Pancreas (tissue), 10 donors: ENCODE results near the gene CCM2. TPM values are rescaled to one million over a fixed set of nuclear protein-coding genes. Genes with fewer than 3 reads are reported as not detected.

Source experiments
- ATAC-seq, 4 donors: fragments of 200-7000 bp; cut with Tn5 transposase; one replicate each; pipeline versions ENCODE4 v1.8.0 to v1.9.1; 2020; ENCODE audit warnings: mild to moderate bottlenecking in 4 of 4, moderate library complexity in 4 of 4
- DNase-seq, 6 donors: peaks; one replicate each; pipeline ENCODE4 v3.0.0-alpha.2; 2020
- FAIRE-seq: peaks from 2 replicates; lab custom pipeline; 2012; peaks lifted over from hg19 to GRCh38; lab: Jason Lieb, UNC
- H3K27ac ChIP-seq, 4 donors: fragments of 200-600 bp; sonication (generic); 1 replicate in 3 of 4; 2 replicates in 1 of 4; pipeline versions ENCODE4 v1.5.0 to v1.8.0; 2020
- H3K27me3 ChIP-seq, 4 donors: fragments of 200-600 bp; one replicate each; pipeline ENCODE4 v1.8.0; 2021
- H3K36me3 ChIP-seq, 3 donors: fragments of 200-600 bp; sonication (generic) in 1 of 3; one replicate each; pipeline versions ENCODE4 v1.5.0 to v1.8.0; 2020 to 2021
- H3K4me1 ChIP-seq, 3 donors: fragments of 200-600 bp; one replicate each; pipeline ENCODE4 v1.8.0; 2021
- H3K4me3 ChIP-seq, 4 donors: fragments of 200-600 bp; sonication (generic) in 2 of 4; one replicate each; pipeline versions ENCODE4 v1.5.0 to v1.8.0; 2020 to 2021
- H3K9me3 ChIP-seq, 4 donors: fragments of 200-600 bp; one replicate each; pipeline ENCODE4 v1.8.0; 2021
- CTCF ChIP-seq, 4 donors: fragments of 200-600 bp; sonication (generic) in 3 of 4; IDR thresholded peaks; one replicate each; pipeline versions ENCODE4 v1.5.0 to v1.8.0; 2021; ENCODE audit warnings: antibody characterized with exemption in 4 of 4
- WGBS, 2 donors: extraction: QIAGEN DNeasy Blood & Tissue Kit; methylation state at CpG; one replicate each; pipeline ENCODE4 v1.1.7; 2013; 5-methylcytosine and 5-hydroxymethylcytosine counted together
- intact Hi-C, 3 donors: fragments of 100-400 bp; cut with DNase I; formaldehyde crosslinking; loops; one replicate each; pipeline versions ENCODE4 v1.11.1 to v1.14.2; 2022
- polyA plus RNA-seq, 2 donors: library from polyadenylated mRNA; stranded (reverse); fragments of 200-250 nt; gene quantifications; one replicate each; pipeline ENCODE4 v1.2.3, GENCODE V29; 2013
- total RNA-seq, 6 donors: library from RNA; stranded (reverse); fragmentation: NEBNext Ultra II Directional in 4 of 6; extraction: Animal tissue kit (Norgen Biotek cat#: 25700) in 4 of 6; gene quantifications; one replicate each; pipeline versions ENCODE4 v1.2.1 to v1.2.4, GENCODE V29; 2021 to 2023
- donor health status: healthy with polysubstance abuse.
- donor health status: DM: no; HTN: no; CAD: no; lungs with moderate emphysema.
- donor health status: DM: no; HTN: no; CAD: no.
- donor health status: control.
- donor health status: control.
- donor health status: Bipolar disorder and iron deficiency.
- donor health status: DM: yes; HTN: yes; CAD: no.
- donor health status: DM: no; HTN: no; CAD: no.
- donor health status: DM: no; HTN: no; CAD: no.
- donor health status: DM: yes; HTN: yes; CAD: no.

The CCM2 gene
- total and polyA plus RNA-seq, 8 donors: 13.4 to 33.7 (median 16.5) TPM

- FAIRE-seq (no peak), ATAC-seq (no peak), DNase-seq (no peak)
- intact Hi-C loops: no loop called here
- Histone ChIP-seq H3K36me3 (no peaks in the 10 kb centered on the region), H3K27me3 (peaks cover 0 to 5% (median 0%) of the 10 kb centered on the region in 4 donors), H3K4me1 (peaks cover 0 to 6% (median 0%) of the 10 kb centered on the region in 3 donors), H3K9me3 (no peaks in the 10 kb centered on the region), H3K27ac (no peak overlapping the region), H3K4me3 (no peak overlapping the region)
- no peak for TF ChIP-seq CTCF (IDR thresholded peaks at IDR 0.05)
- WGBS, 2 donors: 92 to 93% methylated on average over 12 to 16 of the region's 16 CpGs
These were observed 34.5 kb upstream of the CCM2 start for GRCh38 chr7:44965441-44965903.

- 85 to 89% methylated on average over 18 of the region's 18 CpGs for WGBS, 2 donors
- Histone ChIP-seq H3K27ac (no peak overlapping the region), H3K4me1 (peaks cover 0 to 6% (median 0%) of the 10 kb centered on the region in 3 donors), H3K4me3 (no peak overlapping the region), H3K27me3 (peaks cover 0 to 5% (median 0%) of the 10 kb centered on the region in 4 donors), H3K36me3 (no peaks in the 10 kb centered on the region), H3K9me3 (no peaks in the 10 kb centered on the region)
- DNase-seq: no peak
- intact Hi-C loops: no loop called here
- ATAC-seq: no peak
- no peak for TF ChIP-seq CTCF (IDR thresholded peaks at IDR 0.05)
- FAIRE-seq: no peak
These were observed 33.9 kb upstream of the CCM2 start for GRCh38 chr7:44965937-44966730.

- Histone ChIP-seq H3K36me3 (no peaks in the 10 kb centered on the region), H3K4me1 (peaks cover 0 to 6% (median 0%) of the 10 kb centered on the region in 3 donors), H3K27me3 (peaks cover 0 to 5% (median 0%) of the 10 kb centered on the region in 4 donors), H3K27ac (no peak overlapping the region), H3K4me3 (no peak overlapping the region), H3K9me3 (no peaks in the 10 kb centered on the region)
- intact Hi-C loops: no loop called here
- WGBS, 2 donors: 80 to 88% methylated on average over 9 of the region's 9 CpGs
- ATAC-seq: no peak
- FAIRE-seq: no peak
- no peak for TF ChIP-seq CTCF (IDR thresholded peaks at IDR 0.05)
- DNase-seq: peak in 1 of 6 donors; percentile 35
These were observed 33.1 kb upstream of the CCM2 start for GRCh38 chr7:44966731-44967538.

- peak in 3 of 4 donors; percentile 25 to 77 (median 55) for ATAC-seq
- intact Hi-C loops: loop anchor here in 1 of 3 donors (2.0 kb wide), 1 partner anchor 167 kb away; no protein-coding TSS in a partner anchor
- no peak for FAIRE-seq
These were observed 32.2 kb upstream of the CCM2 start for GRCh38 chr7:44967571-44968446.

More at GRCh38 chr7:44967571-44968446, 32.2 kb upstream of the CCM2 start:
- DNase-seq: peak in 2 of 6 donors; percentile 43 to 50
- H3K4me3 ChIP-seq: no peak overlapping the region
- no peaks in the 10 kb centered on the region for H3K36me3 ChIP-seq
- H3K27me3 ChIP-seq: peaks cover 0 to under 1% (median 0%) of the 10 kb centered on the region in 4 donors
- no peak for TF ChIP-seq CTCF (IDR thresholded peaks at IDR 0.05)
- no peaks in the 10 kb centered on the region for H3K9me3 ChIP-seq
- no peak overlapping the region for H3K27ac ChIP-seq
- H3K4me1 ChIP-seq: peaks cover 0 to 2% (median 0%) of the 10 kb centered on the region in 3 donors
- 63% methylated on average over 17 to 18 of the region's 18 CpGs for WGBS, 2 donors
